GM13976 (cell line): ENCODE measurements around the gene SVIL.
"Not testable (repeated sequence)": the region's sequence is repeated elsewhere in the genome, so short reads cannot be mapped to it uniquely, and the experiment has no call there.

Experiments
- DNase-seq: peaks from one replicate; pipeline ENCODE4 v3.0.0; 2012; ENCODE audit warnings: low spot score
- in situ Hi-C: fragments of 300-500 bp; cut with MboI; formaldehyde crosslinking; loops from one replicate; pipeline ENCODE4 v1.12.0; 2022; ENCODE audit warnings: low sequenced_read_pairs, mixed read lengths, inconsistent platforms; ENCODE audit not compliant: unreplicated experiment
- TF ChIP-seq, protein P1 (sequence below): IDR thresholded peaks from 2 replicates; pipeline ENCODE4 v1.5.1; 2012; ENCODE audit warnings: borderline replicate concordance, mild to moderate bottlenecking; ENCODE audit not compliant: insufficient read depth; ENCODE audit errors: extremely low read depth, missing control alignments, control extremely low read depth

The SVIL gene

DNA sequence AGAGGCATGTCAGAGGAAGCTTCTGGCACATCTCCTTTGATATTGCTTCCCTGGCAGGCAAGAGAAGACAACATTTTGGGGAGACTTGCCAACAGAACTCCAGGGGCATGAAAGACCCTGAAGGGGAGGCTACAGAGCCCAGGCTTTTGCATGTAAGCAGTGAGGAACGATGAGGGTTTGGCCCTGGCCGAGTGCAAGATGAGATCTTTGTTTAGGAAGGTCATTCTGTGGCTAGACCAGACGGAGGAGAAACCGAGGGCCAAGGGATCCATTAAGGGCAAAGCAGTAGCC is 3.8 kb downstream of the SVIL start:
- TF ChIP-seq, protein P1, sequence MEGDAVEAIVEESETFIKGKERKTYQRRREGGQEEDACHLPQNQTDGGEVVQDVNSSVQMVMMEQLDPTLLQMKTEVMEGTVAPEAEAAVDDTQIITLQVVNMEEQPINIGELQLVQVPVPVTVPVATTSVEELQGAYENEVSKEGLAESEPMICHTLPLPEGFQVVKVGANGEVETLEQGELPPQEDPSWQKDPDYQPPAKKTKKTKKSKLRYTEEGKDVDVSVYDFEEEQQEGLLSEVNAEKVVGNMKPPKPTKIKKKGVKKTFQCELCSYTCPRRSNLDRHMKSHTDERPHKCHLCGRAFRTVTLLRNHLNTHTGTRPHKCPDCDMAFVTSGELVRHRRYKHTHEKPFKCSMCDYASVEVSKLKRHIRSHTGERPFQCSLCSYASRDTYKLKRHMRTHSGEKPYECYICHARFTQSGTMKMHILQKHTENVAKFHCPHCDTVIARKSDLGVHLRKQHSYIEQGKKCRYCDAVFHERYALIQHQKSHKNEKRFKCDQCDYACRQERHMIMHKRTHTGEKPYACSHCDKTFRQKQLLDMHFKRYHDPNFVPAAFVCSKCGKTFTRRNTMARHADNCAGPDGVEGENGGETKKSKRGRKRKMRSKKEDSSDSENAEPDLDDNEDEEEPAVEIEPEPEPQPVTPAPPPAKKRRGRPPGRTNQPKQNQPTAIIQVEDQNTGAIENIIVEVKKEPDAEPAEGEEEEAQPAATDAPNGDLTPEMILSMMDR, result no peak
- no peak for DNase-seq
- in situ Hi-C loops, result no loop called here

DNA sequence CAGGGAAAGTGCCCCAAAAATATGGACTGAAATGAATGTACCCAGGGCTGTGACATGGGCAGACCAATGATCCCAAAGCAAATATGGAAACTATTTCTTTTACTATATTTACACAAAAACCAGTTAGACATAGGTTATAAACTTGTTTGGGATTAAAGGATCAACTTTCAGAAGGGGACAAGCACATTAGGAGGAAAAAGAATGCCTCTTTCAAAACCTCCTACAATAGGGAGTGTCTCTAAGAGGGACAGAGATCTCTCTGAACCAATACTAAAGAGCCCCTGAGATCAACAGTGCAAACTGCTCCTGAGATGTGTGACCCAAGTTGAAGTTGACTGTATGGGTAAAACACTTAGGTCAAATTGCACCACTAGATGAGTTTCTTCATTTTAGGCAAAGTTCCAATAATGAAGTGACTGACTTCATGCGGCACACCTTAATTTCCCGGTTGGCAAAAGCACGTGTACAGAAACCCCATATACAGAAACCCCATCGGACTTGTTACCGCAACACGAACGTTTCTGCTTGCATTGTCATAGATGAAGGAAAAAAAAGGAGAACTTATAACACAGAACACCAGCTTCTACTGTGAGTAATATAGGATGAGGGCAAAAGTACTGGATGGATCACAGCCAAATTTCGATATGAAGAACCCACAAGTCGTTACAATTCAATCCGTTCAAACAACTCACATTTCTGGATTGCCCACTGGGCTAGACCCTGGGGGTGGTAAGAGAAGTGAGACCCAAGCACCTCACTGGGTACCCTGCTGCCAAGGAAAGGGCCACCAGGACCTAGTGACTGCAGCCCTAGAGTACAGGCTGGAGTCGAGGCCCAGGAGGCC is 4.3 kb downstream of the SVIL start:
- in situ Hi-C loops, result no loop called here

DNA sequence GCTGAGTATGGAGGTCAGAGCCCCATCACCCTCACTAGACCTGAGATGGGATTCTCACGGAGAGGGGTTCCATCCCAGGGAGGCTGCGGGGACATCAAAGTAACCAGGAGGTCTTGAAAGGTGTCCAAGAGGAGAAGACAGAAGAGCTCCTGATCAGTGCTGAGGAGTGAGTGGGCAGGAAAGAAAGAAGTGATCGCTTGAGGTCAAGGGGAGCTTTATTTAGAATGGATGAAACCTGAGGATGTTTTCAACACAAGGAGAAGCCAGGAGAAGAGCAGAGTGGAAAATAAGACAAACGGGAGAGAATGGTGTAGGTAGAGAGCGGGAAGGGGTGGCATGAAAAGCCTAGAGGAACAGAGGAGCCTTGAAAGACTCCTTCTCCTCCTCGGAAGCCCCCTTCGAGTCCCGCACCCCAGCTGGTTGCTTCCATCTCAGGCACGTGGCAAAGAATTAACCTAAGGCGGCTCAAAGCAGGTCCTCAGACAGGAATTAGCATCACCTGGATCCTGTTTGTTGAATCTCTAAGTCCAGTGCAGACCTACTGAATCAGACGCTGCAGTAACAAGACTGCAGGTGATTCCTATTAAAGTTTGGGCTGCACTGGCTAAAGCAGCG is 5.8 kb downstream of the SVIL start:
- TF ChIP-seq, protein P1, result no peak
- in situ Hi-C loops, result no loop called here

More for the DNA sequence above, 4.3 kb downstream of the SVIL start:
- TF ChIP-seq, protein P1, result no peak
- no peak for DNase-seq

DNA sequence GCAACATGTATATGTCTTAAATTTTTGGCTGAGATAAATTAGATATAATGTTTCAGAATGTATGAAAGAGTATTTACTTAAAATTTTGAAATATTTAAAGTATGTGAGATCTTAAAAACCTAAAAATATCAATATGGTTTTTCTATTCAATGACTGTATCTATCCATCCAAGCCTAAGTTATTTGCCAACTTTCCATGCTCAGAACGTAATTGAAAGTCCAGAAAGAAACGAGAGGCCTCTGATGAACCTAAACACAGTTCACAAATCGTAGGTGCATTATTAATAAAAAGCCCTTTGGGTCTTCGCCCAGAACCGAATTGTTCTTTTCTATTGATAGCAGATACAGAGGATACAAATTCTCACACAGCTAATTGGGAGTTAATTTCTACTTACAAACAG is 6.5 kb downstream of the SVIL start:
- TF ChIP-seq, protein P1, result no peak
- in situ Hi-C loops, result no loop called here
- no peak for DNase-seq

More for the DNA sequence above, 5.8 kb downstream of the SVIL start:
- DNase-seq, result no peak

DNA sequence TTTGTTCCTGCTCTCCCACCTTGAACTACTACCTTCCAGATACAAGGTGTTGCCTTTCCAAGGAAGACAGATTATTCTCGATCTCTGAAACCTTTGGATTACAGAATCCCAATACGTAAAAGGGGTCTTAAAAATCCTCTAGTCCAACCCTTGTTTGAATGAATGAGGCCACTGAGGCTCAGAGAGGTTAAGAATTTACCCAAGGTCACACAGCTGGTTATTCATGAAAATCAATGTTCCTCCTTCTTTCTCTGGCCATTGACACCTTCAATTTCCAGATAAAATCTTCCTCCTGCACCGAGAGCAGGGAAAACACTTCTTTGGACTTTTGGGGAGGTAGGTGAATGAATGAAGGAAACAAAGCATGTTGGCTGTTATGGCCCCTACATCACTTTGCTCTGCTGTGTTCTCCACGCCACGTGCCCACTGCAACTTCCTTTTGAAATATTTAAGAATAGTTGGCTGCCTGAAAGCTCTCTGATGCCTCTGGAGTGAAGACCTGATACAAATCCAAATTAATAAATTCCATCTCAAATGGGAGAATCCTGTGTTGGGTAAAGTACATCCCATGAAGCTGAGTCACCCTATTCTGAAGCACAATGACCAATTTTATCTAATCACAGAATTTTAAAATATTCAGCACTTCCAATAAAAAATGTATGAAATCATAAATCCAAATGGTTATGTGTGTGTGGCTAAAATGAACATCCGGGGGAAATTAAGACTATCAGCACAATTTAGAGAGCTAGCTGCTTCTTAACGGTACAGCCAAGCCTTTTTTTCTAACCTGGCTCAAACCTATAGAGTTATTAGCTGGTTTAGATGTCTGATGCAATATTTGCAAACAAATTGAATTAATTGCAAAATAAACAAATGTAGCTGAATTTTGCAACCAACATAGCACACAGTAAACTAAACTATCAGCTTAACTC is 7.3 kb downstream of the SVIL start:
- TF ChIP-seq, protein P1, result no peak
- in situ Hi-C loops, result no loop called here
- DNase-seq, result no peak

DNA sequence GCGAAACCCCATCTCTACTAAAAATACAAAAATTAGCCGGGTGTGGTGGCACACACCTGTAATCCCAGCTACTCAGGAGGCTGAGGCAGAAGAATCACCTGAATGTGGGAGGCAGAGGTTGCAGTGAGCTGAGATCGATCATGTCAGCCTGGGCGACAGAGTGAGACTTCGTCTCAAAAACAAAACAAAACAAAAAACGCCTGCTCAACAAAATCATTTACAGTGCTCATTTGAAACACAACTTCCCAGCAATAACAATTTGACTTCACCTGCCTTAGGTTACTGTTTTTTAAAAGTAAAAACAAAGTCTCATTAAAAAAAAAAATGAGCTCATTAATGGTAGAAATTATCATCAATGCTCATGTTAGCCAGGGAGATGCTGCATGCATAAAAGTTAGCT is 10.4 kb downstream of the SVIL start:
- DNase-seq, in situ Hi-C loops: not testable (repeated sequence)
